SK-N-SH (cell line): ENCODE data around the gene CCL27.

Source experiments
- CHD2 ChIP-seq: fragments of 150-350 bp; IDR thresholded peaks from 2 replicates; pipeline ENCODE4 v1.6.1; 2018; ENCODE audit warnings: low read length; ENCODE audit not compliant: partially characterized antibody
- EP300 ChIP-seq, 2 experiments: IDR thresholded peaks; 2 replicates each; pipeline versions ENCODE4 v1.4.0 to v1.6.1; 2012; ENCODE audit warnings: borderline replicate concordance in 1 of 2, low read depth in 1 of 2, low read length in 1 of 2
- FOSL2 ChIP-seq: IDR thresholded peaks from 2 replicates; pipeline ENCODE4 v1.4.0; 2012; ENCODE audit warnings: low read depth, mild to moderate bottlenecking, moderate library complexity, borderline replicate concordance
- JUND ChIP-seq: IDR thresholded peaks from 2 replicates; pipeline ENCODE4 v1.4.0; 2012
- MAX ChIP-seq: IDR thresholded peaks from 2 replicates; pipeline ENCODE4 v1.4.0; 2012; ENCODE audit warnings: low read depth
- MEF2A ChIP-seq: IDR thresholded peaks from 2 replicates; pipeline ENCODE4 v1.4.0; 2012; ENCODE audit warnings: low read depth, borderline replicate concordance
- POLR2AphosphoS5 ChIP-seq: IDR thresholded peaks from 2 replicates; pipeline ENCODE4 v1.6.1; 2012; ENCODE audit warnings: low read depth, low read length
- REST ChIP-seq: IDR thresholded peaks from 2 replicates; pipeline ENCODE4 v1.6.1; 2012; ENCODE audit warnings: mild to moderate bottlenecking, low read depth, low read length, moderate library complexity
- RFX5 ChIP-seq: IDR thresholded peaks from 2 replicates; pipeline ENCODE4 v1.6.1; 2012; ENCODE audit warnings: mild to moderate bottlenecking, improper control_type of control experiment, low read length
- RXRA ChIP-seq: IDR thresholded peaks from 2 replicates; pipeline ENCODE4 v1.4.0; 2012; ENCODE audit warnings: low read depth, mild to moderate bottlenecking, borderline replicate concordance
- TEAD4 ChIP-seq: IDR thresholded peaks from 2 replicates; pipeline ENCODE4 v1.4.0; 2012; ENCODE audit warnings: mild to moderate bottlenecking, borderline replicate concordance; ENCODE audit not compliant: insufficient read depth
- TF ChIP-seq, protein P1 (sequence below): fragments of 200-600 bp; sonication (generic); IDR thresholded peaks from 2 replicates; pipeline ENCODE4 v1.6.1; 2017; ENCODE audit warnings: antibody characterized with exemption, mild to moderate bottlenecking, moderate library complexity

- TF ChIP-seq RFX5 (no peak), MEF2A (no peak), JUND (no peak), CHD2 (no peak), REST (no peak), EP300 (IDR thresholded peaks at IDR 0.05; ENCODE audit: borderline replicate concordance in 1 of 2, low read depth in 1 of 2, low read length in 1 of 2) (no peak), POLR2AphosphoS5 (no peak), RXRA (no peak), TEAD4 (no peak), FOSL2 (no peak), MAX (no peak)
- TF ChIP-seq, protein P1, sequence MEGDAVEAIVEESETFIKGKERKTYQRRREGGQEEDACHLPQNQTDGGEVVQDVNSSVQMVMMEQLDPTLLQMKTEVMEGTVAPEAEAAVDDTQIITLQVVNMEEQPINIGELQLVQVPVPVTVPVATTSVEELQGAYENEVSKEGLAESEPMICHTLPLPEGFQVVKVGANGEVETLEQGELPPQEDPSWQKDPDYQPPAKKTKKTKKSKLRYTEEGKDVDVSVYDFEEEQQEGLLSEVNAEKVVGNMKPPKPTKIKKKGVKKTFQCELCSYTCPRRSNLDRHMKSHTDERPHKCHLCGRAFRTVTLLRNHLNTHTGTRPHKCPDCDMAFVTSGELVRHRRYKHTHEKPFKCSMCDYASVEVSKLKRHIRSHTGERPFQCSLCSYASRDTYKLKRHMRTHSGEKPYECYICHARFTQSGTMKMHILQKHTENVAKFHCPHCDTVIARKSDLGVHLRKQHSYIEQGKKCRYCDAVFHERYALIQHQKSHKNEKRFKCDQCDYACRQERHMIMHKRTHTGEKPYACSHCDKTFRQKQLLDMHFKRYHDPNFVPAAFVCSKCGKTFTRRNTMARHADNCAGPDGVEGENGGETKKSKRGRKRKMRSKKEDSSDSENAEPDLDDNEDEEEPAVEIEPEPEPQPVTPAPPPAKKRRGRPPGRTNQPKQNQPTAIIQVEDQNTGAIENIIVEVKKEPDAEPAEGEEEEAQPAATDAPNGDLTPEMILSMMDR: no peak
These were observed 7.1 kb downstream of the CCL27 start for GRCh38 chr9:34655394-34655793.
